Hepatocyte (in vitro differentiated cells): Measurements from ENCODE around the gene ANKS1B.

Source experiments
- EZH2 ChIP-seq: fragments of 200-600 bp; sonication (generic); IDR thresholded peaks from 2 replicates; pipeline ENCODE4 v1.6.1; 2016; ENCODE audit warnings: antibody characterized with exemption, mild to moderate bottlenecking, borderline replicate concordance
- EZH2phosphoT487 ChIP-seq: fragments of 200-600 bp; sonication (generic); IDR thresholded peaks from one replicate; pipeline ENCODE4 v1.6.1; 2018; ENCODE audit warnings: antibody characterized with exemption, mild to moderate bottlenecking, low read depth, moderate library complexity; ENCODE audit not compliant: unreplicated experiment, severe bottlenecking
- TF ChIP-seq, protein P1 (sequence below): fragments of 200-600 bp; sonication (generic); IDR thresholded peaks from 2 replicates; pipeline ENCODE4 v1.5.1; 2016; ENCODE audit warnings: antibody characterized with exemption, mild to moderate bottlenecking; ENCODE audit not compliant: poor library complexity

GRCh38 chr12:99505805-99506204 lies 478.9 kb downstream of the ANKS1B start:
- TF ChIP-seq, protein P1, sequence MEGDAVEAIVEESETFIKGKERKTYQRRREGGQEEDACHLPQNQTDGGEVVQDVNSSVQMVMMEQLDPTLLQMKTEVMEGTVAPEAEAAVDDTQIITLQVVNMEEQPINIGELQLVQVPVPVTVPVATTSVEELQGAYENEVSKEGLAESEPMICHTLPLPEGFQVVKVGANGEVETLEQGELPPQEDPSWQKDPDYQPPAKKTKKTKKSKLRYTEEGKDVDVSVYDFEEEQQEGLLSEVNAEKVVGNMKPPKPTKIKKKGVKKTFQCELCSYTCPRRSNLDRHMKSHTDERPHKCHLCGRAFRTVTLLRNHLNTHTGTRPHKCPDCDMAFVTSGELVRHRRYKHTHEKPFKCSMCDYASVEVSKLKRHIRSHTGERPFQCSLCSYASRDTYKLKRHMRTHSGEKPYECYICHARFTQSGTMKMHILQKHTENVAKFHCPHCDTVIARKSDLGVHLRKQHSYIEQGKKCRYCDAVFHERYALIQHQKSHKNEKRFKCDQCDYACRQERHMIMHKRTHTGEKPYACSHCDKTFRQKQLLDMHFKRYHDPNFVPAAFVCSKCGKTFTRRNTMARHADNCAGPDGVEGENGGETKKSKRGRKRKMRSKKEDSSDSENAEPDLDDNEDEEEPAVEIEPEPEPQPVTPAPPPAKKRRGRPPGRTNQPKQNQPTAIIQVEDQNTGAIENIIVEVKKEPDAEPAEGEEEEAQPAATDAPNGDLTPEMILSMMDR, result no peak
- TF ChIP-seq EZH2 (no peak), EZH2phosphoT487 (no peak)
